PC-9 (cell line): Measurements from ENCODE around the gene AHDC1. TPM values are rescaled to one million over a fixed set of nuclear protein-coding genes. Genes with fewer than 3 reads are reported as not detected.

Experiments used
- BruUV-seq: library from RNA; stranded (reverse); fragments of 400-500 nt; replicated peaks from 2 replicates; lab custom pipeline; 2021; lab: Mats Ljungman, UMichigan
- CTCF ChIA-PET: fragments of 300-600 bp; sonication (Branson Sonifier 250); formaldehyde crosslinking; loops from one replicate; lab custom pipeline; 2022; ENCODE audit warnings: antibody characterized with exemption; lab: Charles Lee
- POLR2A ChIA-PET: fragments of 300-600 bp; sonication (Branson Sonifier 250); formaldehyde crosslinking; loops from one replicate; lab custom pipeline; 2022; ENCODE audit warnings: antibody characterized with exemption; ENCODE audit not compliant: unreplicated experiment; lab: Charles Lee
- DNase-seq, 2 experiments: peaks; one replicate each; pipeline versions ENCODE4 v3.0.0 to v3.0.0-alpha.2; 2015 to 2022; ENCODE audit warnings: mixed read lengths in 1 of 2
- H2AFZ ChIP-seq: fragments of 200-600 bp; sonication (generic); 2 replicates; pipeline ENCODE4 v1.8.1; 2017; ENCODE audit warnings: antibody characterized with exemption
- H3F3A ChIP-seq: fragments of 200-600 bp; sonication (generic); 2 replicates; pipeline ENCODE4 v1.8.1; 2017; ENCODE audit warnings: antibody characterized with exemption, mild to moderate bottlenecking, low read depth; ENCODE audit not compliant: insufficient read depth
- H3K27ac ChIP-seq: fragments of 200-600 bp; sonication (generic); 2 replicates; pipeline ENCODE4 v1.6.1; 2016; ENCODE audit warnings: mixed run types
- H3K27me3 ChIP-seq: fragments of 200-600 bp; sonication (generic); 2 replicates; pipeline ENCODE4 v1.6.1; 2016; ENCODE audit warnings: low read depth, mixed run types; ENCODE audit not compliant: insufficient read depth
- H3K36me3 ChIP-seq: fragments of 200-600 bp; sonication (generic); 2 replicates; pipeline ENCODE4 v1.6.1; 2016; ENCODE audit warnings: low read depth, mixed run types
- H3K4me1 ChIP-seq: fragments of 200-600 bp; sonication (generic); replicated peaks from 2 replicates; pipeline ENCODE4 v1.6.1; 2016; ENCODE audit warnings: mixed run types; ENCODE audit not compliant: insufficient read depth
- H3K4me2 ChIP-seq: fragments of 200-600 bp; sonication (generic); 2 replicates; pipeline ENCODE4 v1.6.1; 2017; ENCODE audit warnings: mixed run types
- H3K4me3 ChIP-seq: fragments of 200-600 bp; sonication (generic); 2 replicates; pipeline ENCODE4 v1.6.1; 2016; ENCODE audit warnings: mixed run types
- H3K79me2 ChIP-seq: fragments of 200-600 bp; sonication (generic); 2 replicates; pipeline ENCODE4 v1.6.1; 2017; ENCODE audit warnings: low read depth, mixed run types
- H3K9me2 ChIP-seq: fragments of 200-600 bp; sonication (generic); 2 replicates; pipeline ENCODE4 v1.8.1; 2017; ENCODE audit warnings: mild to moderate bottlenecking; ENCODE audit not compliant: insufficient read depth
- H3K9me3 ChIP-seq: fragments of 200-600 bp; sonication (generic); 2 replicates; pipeline ENCODE4 v1.8.1; 2016; ENCODE audit warnings: low read depth; ENCODE audit not compliant: insufficient read depth
- H4K20me1 ChIP-seq: fragments of 200-600 bp; sonication (generic); 2 replicates; pipeline ENCODE4 v1.8.1; 2017; ENCODE audit not compliant: insufficient read depth
- CTCF ChIP-seq: fragments of 200-600 bp; sonication (generic); conservative IDR thresholded peaks from 2 replicates; pipeline ENCODE4 v1.6.1; 2017; ENCODE audit warnings: mixed run types, antibody characterized with exemption, mild to moderate bottlenecking, moderate library complexity
- EZH2 ChIP-seq: fragments of 200-600 bp; sonication (generic); IDR thresholded peaks from 2 replicates; pipeline ENCODE4 v1.8.0; 2017; ENCODE audit warnings: antibody characterized with exemption, low read depth
- intact Hi-C: fragments of 100-400 bp; cut with micrococcal nuclease; formaldehyde crosslinking; loops from one replicate; pipeline ENCODE4 v1.10.0; 2022; ENCODE audit not compliant: unreplicated experiment
- total RNA-seq: library from RNA; stranded (reverse); gene quantifications from 2 replicates; pipeline ENCODE4 v1.2.3, GENCODE V29; 2021

The AHDC1 gene
- total RNA-seq, 1 experiment from 2014 or later = 48.8 TPM

- Histone ChIP-seq H3K4me1 (no peaks in the 10 kb centered on the region), H3K79me2 (no peaks in the 10 kb centered on the region), H3K4me2 (no peak overlapping the region), H3K27ac (no peak overlapping the region), H3K9me2 (no peaks in the 10 kb centered on the region), H2AFZ (no peak overlapping the region), H3K4me3 (no peak overlapping the region), H3F3A (no peaks in the 10 kb centered on the region), H3K9me3 (no peaks in the 10 kb centered on the region), H4K20me1 (no peaks in the 10 kb centered on the region), H3K27me3 (no peaks in the 10 kb centered on the region), H3K36me3 (no peaks in the 10 kb centered on the region)
- CTCF ChIA-PET = no interaction called here
- TF ChIP-seq CTCF = no peak
- TF ChIP-seq EZH2 = no peak
- POLR2A ChIA-PET = no interaction called here
- DNase-seq = no peak
- BruUV-seq = no TSS peak
- intact Hi-C loops = no loop called here
Measured at GRCh38 chr1:27583479-27583878, 20.5 kb downstream of the AHDC1 start.

GRCh38 chr1:27581823-27582243, 22.1 kb downstream of the AHDC1 start:
- intact Hi-C loops = no loop called here
- no peak for DNase-seq
- TF ChIP-seq CTCF = no peak
- TF ChIP-seq EZH2 = no peak
- Histone ChIP-seq H3K9me3 (no peaks in the 10 kb centered on the region), H2AFZ (no peak overlapping the region), H4K20me1 (no peaks in the 10 kb centered on the region), H3K27me3 (no peaks in the 10 kb centered on the region), H3K79me2 (no peaks in the 10 kb centered on the region), H3F3A (no peaks in the 10 kb centered on the region), H3K4me2 (no peak overlapping the region), H3K4me3 (no peak overlapping the region), H3K27ac (no peak overlapping the region), H3K9me2 (no peaks in the 10 kb centered on the region), H3K36me3 (no peaks in the 10 kb centered on the region), H3K4me1 (no peaks in the 10 kb centered on the region)
- no TSS peak for BruUV-seq
- POLR2A ChIA-PET = no interaction called here
- CTCF ChIA-PET = no interaction called here

GRCh38 chr1:27577504-27578188, 26.3 kb downstream of the AHDC1 start:
- Histone ChIP-seq H3K79me2 (no peaks in the 10 kb centered on the region; the same call in 1 of the 2 replicates), H3K36me3 (no peaks in the 10 kb centered on the region), H4K20me1 (no peaks in the 10 kb centered on the region), H3F3A (no peaks in the 10 kb centered on the region), H3K9me3 (no peaks in the 10 kb centered on the region), H3K4me3 (no peak overlapping the region), H3K27ac (no peak overlapping the region), H3K9me2 (no peaks in the 10 kb centered on the region), H3K4me2 (no peak overlapping the region), H3K27me3 (no peaks in the 10 kb centered on the region), H2AFZ (no peak overlapping the region), H3K4me1 (no peaks in the 10 kb centered on the region)
- intact Hi-C loops = no loop called here
- BruUV-seq = no TSS peak
- ChIA-PET POLR2A (no interaction called here), CTCF (no interaction called here)
- no peak for TF ChIP-seq CTCF
- no peak for TF ChIP-seq EZH2
- DNase-seq = no peak
